Neural cell (in vitro differentiated cells): ENCODE data around the gene ATG7. TPM values are rescaled to one million over a fixed set of nuclear protein-coding genes. Genes with fewer than 3 reads are reported as not detected.
A peak's percentile ranks its signal among the peaks of the same experiment; 100 is the strongest.

Experiments used
- H2AFZ ChIP-seq: fragments of 200-600, 300-800 bp; sonication (generic), shearing (Covaris generic); 2 replicates; pipeline ENCODE4 v1.6.0; 2014; ENCODE audit warnings: low read depth, mild to moderate bottlenecking, antibody characterized with exemption, low read length, moderate library complexity
- H3F3A ChIP-seq: fragments of 200-600 bp; shearing (Covaris generic); 2 replicates; pipeline ENCODE4 v1.6.1; 2016; ENCODE audit warnings: mild to moderate bottlenecking, moderate library complexity, mixed read lengths, antibody characterized with exemption, low read length; ENCODE audit not compliant: insufficient read depth, poor library complexity, severe bottlenecking
- H3K27ac ChIP-seq: fragments of 200-600, 300-800 bp; sonication (generic), shearing (Covaris generic); 2 replicates; pipeline ENCODE4 v1.5.1; 2014; ENCODE audit warnings: mild to moderate bottlenecking, low read length, moderate library complexity
- H3K27me3 ChIP-seq: fragments of 300-800, 200-600 bp; sonication (generic), shearing (Covaris generic); 2 replicates; pipeline ENCODE4 v1.6.0; 2014; ENCODE audit warnings: mild to moderate bottlenecking, low read depth, low read length, moderate library complexity; ENCODE audit not compliant: insufficient read depth
- H3K36me3 ChIP-seq: fragments of 300-800, 200-600 bp; sonication (generic), shearing (Covaris generic); 2 replicates; pipeline ENCODE4 v1.5.1; 2014; ENCODE audit warnings: mild to moderate bottlenecking, antibody characterized with exemption, low read length, moderate library complexity; ENCODE audit not compliant: insufficient read depth
- H3K4me2 ChIP-seq: fragments of 300-800, 200-600 bp; sonication (generic), shearing (Covaris generic); 2 replicates; pipeline ENCODE4 v1.6.0; 2014; ENCODE audit warnings: mild to moderate bottlenecking, low read length
- H3K4me3 ChIP-seq: fragments of 300-800, 200-600 bp; sonication (generic), shearing (Covaris generic); 2 replicates; pipeline ENCODE4 v1.5.1; 2014; ENCODE audit warnings: mild to moderate bottlenecking, low read length, moderate library complexity
- H3K79me2 ChIP-seq: fragments of 200-600 bp; shearing (Covaris generic); replicated peaks from 2 replicates; pipeline ENCODE4 v1.6.0; 2014; ENCODE audit warnings: mild to moderate bottlenecking, low read length, moderate library complexity; ENCODE audit not compliant: insufficient read depth
- H3K9ac ChIP-seq: fragments of 300-800, 200-600 bp; sonication (generic), shearing (Covaris generic); 2 replicates; pipeline ENCODE4 v1.6.1; 2016; ENCODE audit warnings: mild to moderate bottlenecking, low read length, mixed read lengths
- H3K9me2 ChIP-seq: fragments of 200-600 bp; shearing (Covaris generic); 2 replicates; pipeline ENCODE4 v1.6.1; 2016; ENCODE audit warnings: mild to moderate bottlenecking, low read length, mixed read lengths; ENCODE audit not compliant: insufficient read depth
- H3K9me3 ChIP-seq: fragments of 200-600, 300-800 bp; sonication (generic), shearing (Covaris generic); 2 replicates; pipeline ENCODE4 v1.6.1; 2016; ENCODE audit warnings: mild to moderate bottlenecking, mixed run types, low read length, moderate library complexity, mixed read lengths
- H4K20me1 ChIP-seq: fragments of 200-600 bp; shearing (Covaris generic); 2 replicates; pipeline ENCODE4 v1.6.1; 2016; ENCODE audit warnings: mild to moderate bottlenecking, mixed run types; ENCODE audit not compliant: insufficient read depth
- EZH2 ChIP-seq: fragments of 200-600, 300-800 bp; shearing (Covaris generic), sonication (generic); IDR thresholded peaks from 2 replicates; pipeline ENCODE4 v1.6.1; 2014; ENCODE audit warnings: antibody characterized with exemption, low read length, borderline replicate concordance, mild to moderate bottlenecking; ENCODE audit not compliant: insufficient read depth, poor library complexity, severe bottlenecking
- MXI1 ChIP-seq: fragments of 450-650 bp; conservative IDR thresholded peaks from 2 replicates; pipeline ENCODE4 v1.6.1; 2014; ENCODE audit warnings: antibody characterized with exemption, mild to moderate bottlenecking; ENCODE audit not compliant: poor library complexity, severe bottlenecking
- POLR2AphosphoS5 ChIP-seq: IDR thresholded peaks from 2 replicates; pipeline ENCODE4 v1.6.1; 2012
- RAD21 ChIP-seq: fragments of 450-650 bp; conservative IDR thresholded peaks from 2 replicates; pipeline ENCODE4 v1.6.1; 2014; ENCODE audit warnings: antibody characterized with exemption, mild to moderate bottlenecking, moderate library complexity
- SMC3 ChIP-seq: fragments of 450-650 bp; conservative IDR thresholded peaks from 2 replicates; pipeline ENCODE4 v1.6.1; 2014; ENCODE audit warnings: antibody characterized with exemption, mild to moderate bottlenecking, moderate library complexity; ENCODE audit not compliant: poor library complexity
- TAF1 ChIP-seq: IDR thresholded peaks from 2 replicates; pipeline ENCODE4 v1.6.1; 2012; ENCODE audit warnings: low read depth
- polyA plus RNA-seq: library from polyadenylated mRNA; depleted of rRNA; stranded (reverse); fragments of >200 nt; gene quantifications from 2 replicates; pipeline ENCODE4 v1.2.3, GENCODE V29; 2014
- TF ChIP-seq, protein P1 (sequence below): IDR thresholded peaks from 2 replicates; pipeline ENCODE4 v1.6.1; 2012; ENCODE audit warnings: borderline replicate concordance

ATG7 gene
- polyA plus RNA-seq, 1 donor from 2014 or later: 28.8 TPM

DNA sequence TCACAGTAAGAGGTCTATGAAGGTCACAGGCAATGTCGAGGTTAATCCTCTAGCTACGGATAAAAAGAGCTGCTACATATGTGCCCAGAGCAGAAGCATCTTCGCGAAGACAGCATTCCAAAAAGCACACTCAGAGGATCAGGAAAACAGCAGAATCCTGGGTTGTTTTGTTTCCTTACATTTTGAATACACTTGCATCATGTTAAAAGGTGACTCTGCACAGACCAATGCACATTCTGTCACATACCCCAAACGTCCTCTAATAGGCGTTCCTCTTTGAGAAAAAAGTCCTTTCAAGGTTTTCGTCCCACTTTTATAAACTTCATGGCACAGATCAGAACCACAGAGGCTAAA is 318.8 kb downstream of the ATG7 start:
- Histone ChIP-seq H3K79me2 (peaks cover 44% of the 10 kb centered on the region), H3K27me3 (no peaks in the 10 kb centered on the region), H3K4me2 (no peak overlapping the region), H3K9me2 (no peaks in the 10 kb centered on the region), H3K9me3 (no peaks in the 10 kb centered on the region), H3K4me3 (peak overlapping the region; percentile 12), H2AFZ (no peak overlapping the region), H3F3A (peaks cover 3% of the 10 kb centered on the region), H3K36me3 (no peaks in the 10 kb centered on the region), H3K9ac (peak overlapping the region; percentile 60), H3K27ac (peak overlapping the region; percentile 81), H4K20me1 (no peaks in the 10 kb centered on the region)
- TF ChIP-seq RAD21 (no peak), SMC3 (no peak), MXI1 (peak; percentile 7), POLR2AphosphoS5 (no peak)
- TF ChIP-seq, protein P1, sequence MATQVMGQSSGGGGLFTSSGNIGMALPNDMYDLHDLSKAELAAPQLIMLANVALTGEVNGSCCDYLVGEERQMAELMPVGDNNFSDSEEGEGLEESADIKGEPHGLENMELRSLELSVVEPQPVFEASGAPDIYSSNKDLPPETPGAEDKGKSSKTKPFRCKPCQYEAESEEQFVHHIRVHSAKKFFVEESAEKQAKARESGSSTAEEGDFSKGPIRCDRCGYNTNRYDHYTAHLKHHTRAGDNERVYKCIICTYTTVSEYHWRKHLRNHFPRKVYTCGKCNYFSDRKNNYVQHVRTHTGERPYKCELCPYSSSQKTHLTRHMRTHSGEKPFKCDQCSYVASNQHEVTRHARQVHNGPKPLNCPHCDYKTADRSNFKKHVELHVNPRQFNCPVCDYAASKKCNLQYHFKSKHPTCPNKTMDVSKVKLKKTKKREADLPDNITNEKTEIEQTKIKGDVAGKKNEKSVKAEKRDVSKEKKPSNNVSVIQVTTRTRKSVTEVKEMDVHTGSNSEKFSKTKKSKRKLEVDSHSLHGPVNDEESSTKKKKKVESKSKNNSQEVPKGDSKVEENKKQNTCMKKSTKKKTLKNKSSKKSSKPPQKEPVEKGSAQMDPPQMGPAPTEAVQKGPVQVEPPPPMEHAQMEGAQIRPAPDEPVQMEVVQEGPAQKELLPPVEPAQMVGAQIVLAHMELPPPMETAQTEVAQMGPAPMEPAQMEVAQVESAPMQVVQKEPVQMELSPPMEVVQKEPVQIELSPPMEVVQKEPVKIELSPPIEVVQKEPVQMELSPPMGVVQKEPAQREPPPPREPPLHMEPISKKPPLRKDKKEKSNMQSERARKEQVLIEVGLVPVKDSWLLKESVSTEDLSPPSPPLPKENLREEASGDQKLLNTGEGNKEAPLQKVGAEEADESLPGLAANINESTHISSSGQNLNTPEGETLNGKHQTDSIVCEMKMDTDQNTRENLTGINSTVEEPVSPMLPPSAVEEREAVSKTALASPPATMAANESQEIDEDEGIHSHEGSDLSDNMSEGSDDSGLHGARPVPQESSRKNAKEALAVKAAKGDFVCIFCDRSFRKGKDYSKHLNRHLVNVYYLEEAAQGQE: no peak

DNA sequence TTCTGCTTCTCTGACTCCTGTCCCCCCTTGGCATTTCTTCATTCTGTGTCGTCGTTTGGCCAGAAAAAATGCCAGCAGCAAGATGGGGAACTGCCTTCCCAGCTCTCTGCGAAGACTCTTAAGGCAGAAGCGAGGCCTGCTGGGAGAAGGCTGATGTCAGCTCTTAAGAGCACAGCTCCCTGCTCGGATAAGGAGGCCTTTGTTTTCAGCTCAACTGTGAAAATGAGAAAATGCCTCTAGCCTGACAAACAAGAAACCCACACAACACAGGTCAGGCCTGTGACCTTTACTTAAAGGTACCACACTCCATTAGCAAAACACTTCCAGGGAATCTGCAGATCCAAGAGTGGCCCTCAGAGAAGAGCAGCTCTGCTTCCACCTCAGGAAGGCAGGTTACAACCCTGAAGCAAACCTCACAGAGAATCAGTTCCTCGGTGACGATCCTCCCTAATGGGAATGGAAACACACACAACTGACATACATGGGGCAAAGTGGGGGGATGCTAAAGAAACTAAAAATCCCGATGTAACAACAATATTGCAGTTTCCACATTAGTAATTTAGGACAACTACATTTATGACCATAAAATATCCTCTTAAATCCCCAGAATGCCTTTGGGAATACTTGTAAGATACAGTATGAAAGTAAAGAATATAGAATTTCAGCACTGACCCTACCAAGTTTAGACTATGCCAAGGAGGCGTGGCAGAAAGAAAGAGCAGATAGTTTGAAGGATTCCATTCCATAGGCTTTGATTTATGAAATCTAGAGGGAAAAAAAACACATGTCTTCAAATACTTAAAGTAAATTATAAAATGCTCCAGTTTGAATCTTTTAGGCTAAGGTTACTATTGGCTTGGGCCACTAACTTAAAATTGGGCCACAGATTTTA is 319.4 kb downstream of the ATG7 start:
- peak overlapping the region; percentile 25 for H2AFZ ChIP-seq
- H3K27ac ChIP-seq: peak overlapping the region; percentile 81
- peaks cover 3% of the 10 kb centered on the region for H3F3A ChIP-seq
- no peaks in the 10 kb centered on the region for H4K20me1 ChIP-seq
- H3K27me3 ChIP-seq: no peaks in the 10 kb centered on the region
- TF ChIP-seq POLR2AphosphoS5 (peak; percentile 58), MXI1 (peak; percentile 6), TAF1 (no peak), EZH2 (no peak)
- TF ChIP-seq, protein P1: peak; percentile 26
- H3K4me3 ChIP-seq: peak overlapping the region; percentile 12
- peaks cover 39% of the 10 kb centered on the region for H3K79me2 ChIP-seq
- no peaks in the 10 kb centered on the region for H3K9me3 ChIP-seq
- no peak overlapping the region for H3K4me2 ChIP-seq
- no peaks in the 10 kb centered on the region for H3K9me2 ChIP-seq
- H3K36me3 ChIP-seq: no peaks in the 10 kb centered on the region
- peak overlapping the region; percentile 60 for H3K9ac ChIP-seq
